ENCODE results near the gene DCLK3.

DCLK3 gene

DNA sequence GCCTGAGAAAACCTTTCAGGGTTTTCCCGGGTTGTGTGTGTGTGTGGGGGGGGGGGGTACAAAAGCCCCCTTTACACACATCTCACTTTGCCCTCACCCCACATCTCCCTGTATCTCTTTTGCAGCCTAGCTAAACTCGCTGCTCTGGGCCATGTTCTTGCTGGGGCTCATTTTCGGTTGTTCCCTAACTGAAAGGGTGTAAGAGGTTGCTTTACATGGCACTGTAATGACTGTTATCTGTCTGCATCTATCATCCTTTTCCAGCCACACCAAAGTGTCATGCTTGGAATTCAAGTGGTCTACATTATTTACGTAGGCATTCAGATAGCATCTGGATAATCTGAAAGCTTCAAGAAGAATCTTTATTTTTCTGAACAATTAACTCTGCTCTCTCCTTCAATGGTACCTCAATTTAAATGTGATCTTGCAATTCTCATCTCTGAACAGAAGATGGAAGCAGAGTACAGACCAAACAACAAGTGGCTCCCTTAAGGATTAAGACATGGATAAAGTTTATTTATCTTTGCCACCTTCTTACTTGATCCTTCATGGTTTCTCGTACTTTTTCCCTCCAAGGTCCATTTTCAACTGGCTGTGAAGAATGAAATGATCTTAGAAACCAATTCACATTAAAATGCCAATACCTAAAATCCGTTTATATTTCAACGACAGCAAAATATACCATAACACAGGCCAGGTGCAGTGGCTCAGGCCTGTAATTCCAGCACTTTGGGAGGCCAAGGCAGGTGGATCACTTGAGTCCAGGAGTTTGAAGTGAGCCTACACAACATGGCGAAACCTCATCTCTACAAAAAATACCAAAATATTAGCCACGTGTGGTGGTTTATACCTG is 34.9 kb downstream of the DCLK3 start:
- TF ChIP-seq, protein P1, sequence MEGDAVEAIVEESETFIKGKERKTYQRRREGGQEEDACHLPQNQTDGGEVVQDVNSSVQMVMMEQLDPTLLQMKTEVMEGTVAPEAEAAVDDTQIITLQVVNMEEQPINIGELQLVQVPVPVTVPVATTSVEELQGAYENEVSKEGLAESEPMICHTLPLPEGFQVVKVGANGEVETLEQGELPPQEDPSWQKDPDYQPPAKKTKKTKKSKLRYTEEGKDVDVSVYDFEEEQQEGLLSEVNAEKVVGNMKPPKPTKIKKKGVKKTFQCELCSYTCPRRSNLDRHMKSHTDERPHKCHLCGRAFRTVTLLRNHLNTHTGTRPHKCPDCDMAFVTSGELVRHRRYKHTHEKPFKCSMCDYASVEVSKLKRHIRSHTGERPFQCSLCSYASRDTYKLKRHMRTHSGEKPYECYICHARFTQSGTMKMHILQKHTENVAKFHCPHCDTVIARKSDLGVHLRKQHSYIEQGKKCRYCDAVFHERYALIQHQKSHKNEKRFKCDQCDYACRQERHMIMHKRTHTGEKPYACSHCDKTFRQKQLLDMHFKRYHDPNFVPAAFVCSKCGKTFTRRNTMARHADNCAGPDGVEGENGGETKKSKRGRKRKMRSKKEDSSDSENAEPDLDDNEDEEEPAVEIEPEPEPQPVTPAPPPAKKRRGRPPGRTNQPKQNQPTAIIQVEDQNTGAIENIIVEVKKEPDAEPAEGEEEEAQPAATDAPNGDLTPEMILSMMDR (IDR thresholded peaks at IDR 0.05; ENCODE audit: low read depth, low read length, missing control alignments) = peak; percentile 53
- Histone ChIP-seq H3K27me3 (replicated peaks) (no peaks in the 10 kb centered on the region), H3K4me3 (ENCODE audit: low read depth, low read length) (no peak overlapping the region), H3K27ac (no peak overlapping the region), H3K36me3 (replicated peaks) (no peaks in the 10 kb centered on the region)
- peak; percentile 31 for DNase-seq
- in situ Hi-C loops (cut with HindIII; ENCODE audit: low pct_ligation_motif_present, low sequenced_read_pairs) = loop anchor here (25.0 kb wide), 1 partner anchor 133 kb away; no protein-coding TSS in a partner anchor

- DNase-seq = peak; percentile 31
- Histone ChIP-seq H3K36me3 (replicated peaks) (no peaks in the 10 kb centered on the region), H3K27me3 (replicated peaks) (no peaks in the 10 kb centered on the region), H3K27ac (no peak overlapping the region), H3K4me3 (ENCODE audit: low read depth, low read length) (no peak overlapping the region)
- TF ChIP-seq, protein P1 (IDR thresholded peaks at IDR 0.05; ENCODE audit: low read depth, low read length, missing control alignments) = peak; percentile 22
- in situ Hi-C loops (cut with HindIII; ENCODE audit: low pct_ligation_motif_present, low sequenced_read_pairs) = no loop called here
Observed at GRCh38 chr3:36714343-36715086, 49.8 kb downstream of the DCLK3 start.

- H3K27ac ChIP-seq = no peak overlapping the region
- in situ Hi-C loops (cut with HindIII; ENCODE audit: low pct_ligation_motif_present, low sequenced_read_pairs) = no loop called here
- TF ChIP-seq, protein P1 (IDR thresholded peaks at IDR 0.05; ENCODE audit: low read depth, low read length, missing control alignments) = no peak
- no peaks in the 10 kb centered on the region for H3K36me3 ChIP-seq (replicated peaks)
- no peak overlapping the region for H3K4me3 ChIP-seq (ENCODE audit: low read depth, low read length)
- DNase-seq = no peak
- H3K27me3 ChIP-seq (replicated peaks) = no peaks in the 10 kb centered on the region
Observed at GRCh38 chr3:36713904-36714303, 50.4 kb downstream of the DCLK3 start.

- Histone ChIP-seq H3K27me3 (replicated peaks) (no peaks in the 10 kb centered on the region), H3K27ac (no peak overlapping the region), H3K4me3 (ENCODE audit: low read depth, low read length) (no peak overlapping the region), H3K36me3 (replicated peaks) (no peaks in the 10 kb centered on the region)
- in situ Hi-C loops (cut with HindIII; ENCODE audit: low pct_ligation_motif_present, low sequenced_read_pairs) = no loop called here
- no peak for DNase-seq
- TF ChIP-seq, protein P1 (IDR thresholded peaks at IDR 0.05; ENCODE audit: low read depth, low read length, missing control alignments) = no peak
Observed at GRCh38 chr3:36710606-36711005, 53.7 kb downstream of the DCLK3 start.

DNA sequence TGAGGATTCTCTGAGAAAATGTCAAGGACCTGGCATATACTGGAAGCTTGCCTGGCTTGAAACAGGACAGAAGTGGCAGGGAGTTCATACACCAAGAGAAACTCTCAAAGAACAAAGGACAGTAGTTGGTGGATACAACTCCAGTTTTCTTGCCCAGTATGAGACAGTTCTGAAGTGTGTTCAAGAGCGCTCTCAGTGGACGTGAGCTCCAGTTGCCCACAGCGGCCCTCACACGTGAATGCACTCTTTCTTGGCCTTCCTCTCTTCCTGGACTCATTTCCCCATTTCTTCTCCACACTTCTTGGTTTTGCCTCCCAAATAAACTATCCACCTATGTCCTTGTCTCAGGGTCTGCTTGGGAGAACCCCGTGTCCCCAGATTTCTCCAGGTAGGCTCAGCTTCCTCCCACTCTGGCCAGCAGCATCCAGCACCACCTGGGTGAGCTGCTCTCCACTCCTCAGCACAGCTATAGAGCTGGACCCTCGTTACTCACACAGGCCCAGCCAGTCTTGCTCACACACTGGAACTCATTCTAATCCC is 54.5 kb downstream of the DCLK3 start:
- no peaks in the 10 kb centered on the region for H3K36me3 ChIP-seq (replicated peaks)

More for the DNA sequence above, 54.5 kb downstream of the DCLK3 start:
- no peak overlapping the region for H3K4me3 ChIP-seq (ENCODE audit: low read depth, low read length)
- no peaks in the 10 kb centered on the region for H3K27me3 ChIP-seq (replicated peaks)
- no peak overlapping the region for H3K27ac ChIP-seq
- in situ Hi-C loops (cut with HindIII; ENCODE audit: low pct_ligation_motif_present, low sequenced_read_pairs) = no loop called here
- TF ChIP-seq, protein P1 (IDR thresholded peaks at IDR 0.05; ENCODE audit: low read depth, low read length, missing control alignments) = no peak
- DNase-seq = no peak
